GM23338 (cell line): Measurements from ENCODE around the gene KCNE1. TPM values are rescaled to one million over a fixed set of nuclear protein-coding genes. Genes with fewer than 3 reads are reported as not detected.
A peak's percentile ranks its signal among the peaks of the same experiment; 100 is the strongest.

ENCODE experiments used
- ATAC-seq: fragments of 200-7000 bp; cut with Tn5 transposase; 3 replicates; pipeline ENCODE4 v1.9.1; 2020
- DNase-seq: peaks from one replicate; pipeline ENCODE4 v3.0.0-alpha.2; 2015; ENCODE audit warnings: low spot score
- H2AFZ ChIP-seq: fragments of 200-600 bp; sonication (generic); 2 replicates; pipeline ENCODE4 v1.8.0; 2016; ENCODE audit warnings: antibody characterized with exemption, mild to moderate bottlenecking, moderate library complexity
- H3F3A ChIP-seq: fragments of 200-600 bp; sonication (generic); replicated peaks from 2 replicates; pipeline ENCODE4 v1.8.0; 2017; ENCODE audit warnings: antibody characterized with exemption, mixed run types, low read depth
- H3K27ac ChIP-seq: fragments of 200-600 bp; sonication (generic); 2 replicates; pipeline ENCODE4 v1.6.1; 2016; ENCODE audit warnings: low read depth
- H3K27me3 ChIP-seq: fragments of 200-600 bp; sonication (generic); 2 replicates; pipeline ENCODE4 v1.8.0; 2016; ENCODE audit warnings: mild to moderate bottlenecking, mixed run types, moderate library complexity; ENCODE audit not compliant: insufficient read depth
- H3K36me3 ChIP-seq: fragments of 200-600 bp; sonication (generic); 2 replicates; pipeline ENCODE4 v1.8.0; 2016; ENCODE audit warnings: mild to moderate bottlenecking; ENCODE audit not compliant: insufficient read depth
- H3K4me1 ChIP-seq: fragments of 200-600 bp; sonication (generic); 2 replicates; pipeline ENCODE4 v1.8.0; 2016; ENCODE audit warnings: mild to moderate bottlenecking, moderate library complexity; ENCODE audit not compliant: insufficient read depth
- H3K4me2 ChIP-seq: fragments of 200-600 bp; sonication (generic); 2 replicates; pipeline ENCODE4 v1.7.1; 2017; ENCODE audit warnings: mixed run types
- H3K4me3 ChIP-seq: fragments of 200-600 bp; sonication (generic); 2 replicates; pipeline ENCODE4 v1.6.1; 2016; ENCODE audit warnings: mixed run types
- H3K79me2 ChIP-seq: fragments of 200-600 bp; sonication (generic); replicated peaks from 2 replicates; pipeline ENCODE4 v1.8.0; 2017; ENCODE audit warnings: mild to moderate bottlenecking; ENCODE audit not compliant: insufficient read depth
- H3K9me2 ChIP-seq: fragments of 200-600 bp; sonication (generic); 2 replicates; pipeline ENCODE4 v1.8.0; 2017; ENCODE audit not compliant: insufficient read depth
- H4K20me1 ChIP-seq: fragments of 200-600 bp; sonication (generic); replicated peaks from 2 replicates; pipeline ENCODE4 v1.8.0; 2017; ENCODE audit warnings: mild to moderate bottlenecking; ENCODE audit not compliant: insufficient read depth
- H3K27ac Mint-ChIP-seq: 2 replicates; pipeline ENCODE4 v1.8.0; 2020; ENCODE audit warnings: inconsistent platforms, mild to moderate bottlenecking, moderate library complexity, mixed read lengths
- H3K27me3 Mint-ChIP-seq: 3 replicates; pipeline ENCODE4 v1.8.0; 2022; ENCODE audit warnings: low read depth, mild to moderate bottlenecking, moderate library complexity, mixed read lengths, inconsistent platforms; ENCODE audit not compliant: insufficient read depth, poor library complexity
- H3K36me3 Mint-ChIP-seq: 3 replicates; pipeline ENCODE4 v1.8.0; 2021; ENCODE audit warnings: low read depth, mild to moderate bottlenecking, inconsistent platforms, moderate library complexity, mixed read lengths
- H3K4me1 Mint-ChIP-seq: 3 replicates; pipeline ENCODE4 v1.8.0; 2020; ENCODE audit warnings: mild to moderate bottlenecking, inconsistent platforms, mixed read lengths
- H3K4me3 Mint-ChIP-seq: 3 replicates; pipeline ENCODE4 v1.8.0; 2021; ENCODE audit warnings: moderate library complexity, mild to moderate bottlenecking, inconsistent platforms, mixed read lengths
- H3K9me3 Mint-ChIP-seq: 3 replicates; pipeline ENCODE4 v1.8.0; 2020; ENCODE audit warnings: moderate library complexity, mild to moderate bottlenecking, inconsistent platforms, mixed read lengths
- CREB1 ChIP-seq: fragments of 250-450 bp; sonication (Bioruptor Pico); IDR thresholded peaks from 2 replicates; pipeline ENCODE4 v1.5.0; 2020; ENCODE audit warnings: low read depth, mild to moderate bottlenecking, moderate library complexity
- CTCF ChIP-seq, 2 experiments: fragments of 200-600 bp in 1 of 2; sonication (generic) in 1 of 2; conservative IDR thresholded peaks; 2 replicates each; pipeline versions ENCODE4 v1.5.1 to v1.6.1; 2016 to 2017; ENCODE audit warnings: antibody characterized with exemption in 2 of 2, low read depth in 2 of 2, mild to moderate bottlenecking in 2 of 2, moderate library complexity in 1 of 2
- ETS1 ChIP-seq: IDR thresholded peaks from 2 replicates; pipeline ENCODE4 v1.6.1; 2016; ENCODE audit warnings: antibody characterized with exemption
- EZH2 ChIP-seq: fragments of 200-600 bp; sonication (generic); IDR thresholded peaks from one replicate; pipeline ENCODE4 v1.8.0; 2017; ENCODE audit warnings: antibody characterized with exemption, mild to moderate bottlenecking, low read depth; ENCODE audit not compliant: unreplicated experiment
- JUNB ChIP-seq: IDR thresholded peaks from one replicate; pipeline ENCODE4 v1.6.1; 2016; ENCODE audit warnings: antibody characterized with exemption; ENCODE audit not compliant: unreplicated experiment
- NANOG ChIP-seq: IDR thresholded peaks from 2 replicates; pipeline ENCODE4 v1.6.1; 2016; ENCODE audit warnings: antibody characterized with exemption, borderline replicate concordance
- POLR2AphosphoS5 ChIP-seq: IDR thresholded peaks from 2 replicates; pipeline ENCODE4 v1.6.1; 2016; ENCODE audit warnings: antibody characterized with exemption, low read depth
- STAT1 ChIP-seq: IDR thresholded peaks from one replicate; pipeline ENCODE4 v1.6.1; 2016; ENCODE audit warnings: antibody characterized with exemption; ENCODE audit not compliant: unreplicated experiment
- ZNF331 ChIP-seq: fragments of 250-450 bp; sonication (Bioruptor Pico); IDR thresholded peaks from 2 replicates; pipeline ENCODE4 v1.5.0; 2020; ENCODE audit warnings: low read depth, mild to moderate bottlenecking, moderate library complexity
- polyA plus RNA-seq: library from polyadenylated mRNA; unstranded; fragments of >200 nt; fragmentation: Nextera tagmentation; extraction: Ambion mirVana; gene quantifications from 2 replicates; pipeline ENCODE4 v1.2.1, GENCODE V29; 2016
- total RNA-seq: library from RNA; depleted of rRNA; stranded (reverse); fragments of >200 nt; shearing (Covaris generic); gene quantifications from 2 replicates; pipeline ENCODE4 v1.2.3, GENCODE V29; 2014
- TF ChIP-seq, protein P1 (sequence below): fragments of 250-450 bp; sonication (Bioruptor Pico); IDR thresholded peaks from 2 replicates; pipeline ENCODE4 v1.5.0; 2020; ENCODE audit warnings: mild to moderate bottlenecking, moderate library complexity

KCNE1 gene
- total and polyA plus RNA-seq, 2 experiments from 2014 or later, result 0.07 TPM; not detected in 1

GRCh38 chr21:34509151-34509550 lies 2.9 kb downstream of the KCNE1 start:
- TF ChIP-seq EZH2, result no peak
- no peak for TF ChIP-seq ZNF331 (CRISPR knock-in tag)
- TF ChIP-seq CTCF (conservative IDR thresholded peaks at IDR 0.05; ENCODE audit: low read depth in 2 of 2), result peak; percentile 29 to 61; a peak in 3 of 4 replicates
- no peak for TF ChIP-seq JUNB
- TF ChIP-seq NANOG, result no peak
- TF ChIP-seq STAT1, result no peak
- no peak for TF ChIP-seq ETS1
- TF ChIP-seq POLR2AphosphoS5, result no peak
- no peaks in the 10 kb centered on the region for H3K36me3 Mint-ChIP-seq

DNA sequence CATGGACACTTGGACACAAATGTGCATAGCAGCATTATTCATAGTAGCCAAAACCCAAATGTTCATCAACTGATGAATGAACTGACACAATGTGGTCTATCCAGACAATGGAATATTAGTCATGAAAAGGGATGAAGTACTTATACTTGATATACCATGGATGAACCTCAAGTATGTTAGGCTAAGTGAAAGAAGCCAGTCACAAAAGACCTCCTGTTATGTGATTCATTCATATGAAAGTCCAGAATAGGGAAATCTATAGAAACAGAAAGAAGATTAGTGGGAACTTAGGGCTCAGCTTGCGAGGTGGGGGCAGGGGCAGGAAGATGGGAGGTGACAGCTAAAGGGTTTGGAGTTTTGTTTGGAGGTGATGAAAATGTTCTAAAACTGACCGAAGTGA lies 7.4 kb downstream of the KCNE1 start:
- ATAC-seq (no peak), DNase-seq (no peak)
- no peak overlapping the region for H3K27ac ChIP-seq
- H3K79me2 ChIP-seq, result no peaks in the 10 kb centered on the region
- no peak overlapping the region for H3K4me3 Mint-ChIP-seq
- no peaks in the 10 kb centered on the region for H3F3A ChIP-seq
- no peaks in the 10 kb centered on the region; the same call in 2 of the 3 replicates for H3K9me3 Mint-ChIP-seq
- H3K4me1 ChIP-seq, result no peaks in the 10 kb centered on the region
- H3K4me2 ChIP-seq, result no peak overlapping the region
- peaks cover 5% of the 10 kb centered on the region for H3K27me3 Mint-ChIP-seq
- H2AFZ ChIP-seq, result no peak overlapping the region
- H3K36me3 Mint-ChIP-seq, result no peaks in the 10 kb centered on the region
- H3K4me3 ChIP-seq, result no peak overlapping the region
- H3K4me1 Mint-ChIP-seq, result no peaks in the 10 kb centered on the region
- H3K9me2 ChIP-seq, result 0 out of 2 replicates have a peak, but pooled peaks cover 8% of the 10 kb centered on the region
- no peaks in the 10 kb centered on the region for H4K20me1 ChIP-seq
- no peaks in the 10 kb centered on the region for H3K27me3 ChIP-seq
- H3K27ac Mint-ChIP-seq, result no peak overlapping the region
- H3K36me3 ChIP-seq, result no peaks in the 10 kb centered on the region
- TF ChIP-seq, protein P1, sequence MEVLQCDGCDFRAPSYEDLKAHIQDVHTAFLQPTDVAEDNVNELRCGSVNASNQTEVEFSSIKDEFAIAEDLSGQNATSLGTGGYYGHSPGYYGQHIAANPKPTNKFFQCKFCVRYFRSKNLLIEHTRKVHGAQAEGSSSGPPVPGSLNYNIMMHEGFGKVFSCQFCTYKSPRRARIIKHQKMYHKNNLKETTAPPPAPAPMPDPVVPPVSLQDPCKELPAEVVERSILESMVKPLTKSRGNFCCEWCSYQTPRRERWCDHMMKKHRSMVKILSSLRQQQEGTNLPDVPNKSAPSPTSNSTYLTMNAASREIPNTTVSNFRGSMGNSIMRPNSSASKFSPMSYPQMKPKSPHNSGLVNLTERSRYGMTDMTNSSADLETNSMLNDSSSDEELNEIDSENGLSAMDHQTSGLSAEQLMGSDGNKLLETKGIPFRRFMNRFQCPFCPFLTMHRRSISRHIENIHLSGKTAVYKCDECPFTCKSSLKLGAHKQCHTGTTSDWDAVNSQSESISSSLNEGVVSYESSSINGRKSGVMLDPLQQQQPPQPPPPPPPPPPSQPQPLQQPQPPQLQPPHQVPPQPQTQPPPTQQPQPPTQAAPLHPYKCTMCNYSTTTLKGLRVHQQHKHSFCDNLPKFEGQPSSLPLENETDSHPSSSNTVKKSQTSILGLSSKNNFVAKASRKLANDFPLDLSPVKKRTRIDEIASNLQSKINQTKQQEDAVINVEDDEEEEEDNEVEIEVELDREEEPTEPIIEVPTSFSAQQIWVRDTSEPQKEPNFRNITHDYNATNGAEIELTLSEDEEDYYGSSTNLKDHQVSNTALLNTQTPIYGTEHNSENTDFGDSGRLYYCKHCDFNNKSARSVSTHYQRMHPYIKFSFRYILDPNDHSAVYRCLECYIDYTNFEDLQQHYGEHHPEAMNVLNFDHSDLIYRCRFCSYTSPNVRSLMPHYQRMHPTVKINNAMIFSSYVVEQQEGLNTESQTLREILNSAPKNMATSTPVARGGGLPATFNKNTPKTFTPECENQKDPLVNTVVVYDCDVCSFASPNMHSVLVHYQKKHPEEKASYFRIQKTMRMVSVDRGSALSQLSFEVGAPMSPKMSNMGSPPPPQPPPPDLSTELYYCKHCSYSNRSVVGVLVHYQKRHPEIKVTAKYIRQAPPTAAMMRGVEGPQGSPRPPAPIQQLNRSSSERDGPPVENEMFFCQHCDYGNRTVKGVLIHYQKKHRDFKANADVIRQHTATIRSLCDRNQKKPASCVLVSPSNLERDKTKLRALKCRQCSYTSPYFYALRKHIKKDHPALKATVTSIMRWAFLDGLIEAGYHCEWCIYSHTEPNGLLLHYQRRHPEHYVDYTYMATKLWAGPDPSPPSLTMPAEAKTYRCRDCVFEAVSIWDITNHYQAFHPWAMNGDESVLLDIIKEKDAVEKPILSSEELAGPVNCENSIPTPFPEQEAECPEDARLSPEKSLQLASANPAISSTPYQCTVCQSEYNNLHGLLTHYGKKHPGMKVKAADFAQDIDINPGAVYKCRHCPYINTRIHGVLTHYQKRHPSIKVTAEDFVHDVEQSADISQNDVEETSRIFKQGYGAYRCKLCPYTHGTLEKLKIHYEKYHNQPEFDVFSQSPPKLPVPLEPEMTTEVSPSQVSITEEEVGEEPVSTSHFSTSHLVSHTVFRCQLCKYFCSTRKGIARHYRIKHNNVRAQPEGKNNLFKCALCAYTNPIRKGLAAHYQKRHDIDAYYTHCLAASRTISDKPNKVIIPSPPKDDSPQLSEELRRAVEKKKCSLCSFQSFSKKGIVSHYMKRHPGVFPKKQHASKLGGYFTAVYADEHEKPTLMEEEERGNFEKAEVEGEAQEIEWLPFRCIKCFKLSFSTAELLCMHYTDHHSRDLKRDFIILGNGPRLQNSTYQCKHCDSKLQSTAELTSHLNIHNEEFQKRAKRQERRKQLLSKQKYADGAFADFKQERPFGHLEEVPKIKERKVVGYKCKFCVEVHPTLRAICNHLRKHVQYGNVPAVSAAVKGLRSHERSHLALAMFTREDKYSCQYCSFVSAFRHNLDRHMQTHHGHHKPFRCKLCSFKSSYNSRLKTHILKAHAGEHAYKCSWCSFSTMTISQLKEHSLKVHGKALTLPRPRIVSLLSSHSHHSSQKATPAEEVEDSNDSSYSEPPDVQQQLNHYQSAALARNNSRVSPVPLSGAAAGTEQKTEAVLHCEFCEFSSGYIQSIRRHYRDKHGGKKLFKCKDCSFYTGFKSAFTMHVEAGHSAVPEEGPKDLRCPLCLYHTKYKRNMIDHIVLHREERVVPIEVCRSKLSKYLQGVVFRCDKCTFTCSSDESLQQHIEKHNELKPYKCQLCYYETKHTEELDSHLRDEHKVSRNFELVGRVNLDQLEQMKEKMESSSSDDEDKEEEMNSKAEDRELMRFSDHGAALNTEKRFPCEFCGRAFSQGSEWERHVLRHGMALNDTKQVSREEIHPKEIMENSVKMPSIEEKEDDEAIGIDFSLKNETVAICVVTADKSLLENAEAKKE (CRISPR knock-in tag), result no peak
- no peak for TF ChIP-seq NANOG
- no peak for TF ChIP-seq CREB1 (CRISPR knock-in tag)
- TF ChIP-seq ZNF331 (CRISPR knock-in tag), result no peak
- no peak for TF ChIP-seq JUNB
- no peak for TF ChIP-seq POLR2AphosphoS5

More at GRCh38 chr21:34509151-34509550, 2.9 kb downstream of the KCNE1 start:
- no peaks in the 10 kb centered on the region for H3K4me1 Mint-ChIP-seq
- Histone ChIP-seq H3K9me2 (no peaks in the 10 kb centered on the region), H3K4me1 (no peaks in the 10 kb centered on the region), H3K4me2 (no peak overlapping the region), H3K27me3 (no peaks in the 10 kb centered on the region), H3K27ac (no peak overlapping the region), H3K4me3 (no peak overlapping the region), H3K79me2 (no peaks in the 10 kb centered on the region), H3F3A (no peaks in the 10 kb centered on the region), H3K36me3 (no peaks in the 10 kb centered on the region), H4K20me1 (no peaks in the 10 kb centered on the region), H2AFZ (no peak overlapping the region)
- peaks cover 2% of the 10 kb centered on the region for H3K27me3 Mint-ChIP-seq
- no peak overlapping the region for H3K4me3 Mint-ChIP-seq
- DNase-seq (peak; percentile 33), ATAC-seq (no peak)
- H3K9me3 Mint-ChIP-seq, result no peaks in the 10 kb centered on the region
- H3K27ac Mint-ChIP-seq, result no peak overlapping the region
